Ascending aorta (tissue), 2 donors: Measurements from ENCODE around the gene CTRL. TPM values are rescaled to one million over a fixed set of nuclear protein-coding genes. Genes with fewer than 3 reads are reported as not detected.

Experiments
- DNase-seq, 2 donors: peaks; one replicate each; pipeline ENCODE4 v3.0.0-alpha.2; 2019; ENCODE audit warnings: low spot score in 2 of 2
- H3K27ac ChIP-seq, 2 donors: fragments of 200-600 bp; sonication (generic); one replicate each; pipeline ENCODE4 v1.5.1; 2016 to 2017; ENCODE audit warnings: mild to moderate bottlenecking in 1 of 2
- H3K27me3 ChIP-seq: fragments of 200-600 bp; sonication (generic); one replicate; pipeline ENCODE4 v1.5.1; 2017
- H3K36me3 ChIP-seq, 2 donors: fragments of 200-600 bp; sonication (generic); one replicate each; pipeline ENCODE4 v1.5.1; 2016
- H3K4me1 ChIP-seq, 2 donors: fragments of 200-600 bp; sonication (generic); one replicate each; pipeline ENCODE4 v1.5.1; 2016 to 2017; ENCODE audit warnings: mild to moderate bottlenecking in 1 of 2
- H3K4me3 ChIP-seq, 2 donors: fragments of 200-600 bp; sonication (generic); one replicate each; pipeline ENCODE4 v1.5.1; 2016 to 2017; ENCODE audit warnings: mild to moderate bottlenecking in 1 of 2
- H3K9me3 ChIP-seq, 2 donors: fragments of 200-600 bp; sonication (generic); one replicate each; pipeline ENCODE4 v1.5.1; 2016
- intact Hi-C: fragments of 100-400 bp; cut with DNase I; formaldehyde crosslinking; loops from one replicate; pipeline ENCODE4 v1.15.1; 2023
- total RNA-seq: library from RNA; depleted of rRNA; stranded (reverse); fragments of >200 nt; gene quantifications from one replicate; pipeline ENCODE4 v1.1.0, GENCODE V29; 2016
- TF ChIP-seq, protein P1 (sequence below), 3 experiments: fragments of 200-600 bp in 2 of 3; fragments of 450-650 bp in 1 of 3; sonication (generic) in 2 of 3; IDR thresholded peaks; one replicate each; pipeline ENCODE4 v1.5.1; 2016 to 2019; ENCODE audit warnings: antibody characterized with exemption in 3 of 3, mild to moderate bottlenecking in 1 of 3, moderate library complexity in 1 of 3

Gene CTRL
- total RNA-seq, 1 donor from 2014 or later, result 0.43 TPM

- TF ChIP-seq, protein P1, sequence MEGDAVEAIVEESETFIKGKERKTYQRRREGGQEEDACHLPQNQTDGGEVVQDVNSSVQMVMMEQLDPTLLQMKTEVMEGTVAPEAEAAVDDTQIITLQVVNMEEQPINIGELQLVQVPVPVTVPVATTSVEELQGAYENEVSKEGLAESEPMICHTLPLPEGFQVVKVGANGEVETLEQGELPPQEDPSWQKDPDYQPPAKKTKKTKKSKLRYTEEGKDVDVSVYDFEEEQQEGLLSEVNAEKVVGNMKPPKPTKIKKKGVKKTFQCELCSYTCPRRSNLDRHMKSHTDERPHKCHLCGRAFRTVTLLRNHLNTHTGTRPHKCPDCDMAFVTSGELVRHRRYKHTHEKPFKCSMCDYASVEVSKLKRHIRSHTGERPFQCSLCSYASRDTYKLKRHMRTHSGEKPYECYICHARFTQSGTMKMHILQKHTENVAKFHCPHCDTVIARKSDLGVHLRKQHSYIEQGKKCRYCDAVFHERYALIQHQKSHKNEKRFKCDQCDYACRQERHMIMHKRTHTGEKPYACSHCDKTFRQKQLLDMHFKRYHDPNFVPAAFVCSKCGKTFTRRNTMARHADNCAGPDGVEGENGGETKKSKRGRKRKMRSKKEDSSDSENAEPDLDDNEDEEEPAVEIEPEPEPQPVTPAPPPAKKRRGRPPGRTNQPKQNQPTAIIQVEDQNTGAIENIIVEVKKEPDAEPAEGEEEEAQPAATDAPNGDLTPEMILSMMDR (IDR thresholded peaks at IDR 0.05), result no peak
- Histone ChIP-seq H3K4me3 (no peak overlapping the region), H3K4me1 (peaks cover 3 to 29% of the 10 kb centered on the region in 2 donors), H3K36me3 (peaks cover 78 to 81% of the 10 kb centered on the region in 2 donors), H3K27ac (peak overlapping the region; percentile 60 to 62), H3K27me3 (no peaks in the 10 kb centered on the region), H3K9me3 (no peaks in the 10 kb centered on the region)
- intact Hi-C loops, result loop anchor here (10.0 kb wide), 2 partner anchors 275 to 435 kb away; partner anchors contain the start of genes ESRP2 and RIPOR1
- peak in 1 of 2 donors; percentile 77 for DNase-seq
These were observed 28.1 kb upstream of the CTRL start for GRCh38 chr16:67959536-67960329.

DNA sequence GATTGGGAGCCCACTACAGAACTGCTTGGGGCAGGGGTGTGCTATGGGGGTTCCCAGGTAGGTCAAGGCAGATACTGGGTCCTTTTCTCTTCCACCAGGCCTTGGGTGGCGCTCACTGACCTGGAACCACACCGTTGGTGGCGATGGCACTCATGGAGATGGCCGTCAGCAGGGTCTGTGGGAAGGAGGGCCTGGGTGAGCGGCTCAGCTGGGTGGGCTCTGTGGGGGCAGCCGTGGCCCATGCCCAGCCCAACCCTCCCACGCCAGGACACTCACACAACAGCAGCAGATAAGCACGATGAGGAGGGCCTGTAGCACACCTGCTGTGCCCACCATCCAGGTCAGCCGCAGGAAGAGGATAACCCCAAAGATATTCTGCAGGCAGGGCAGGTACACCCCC, 26.0 kb upstream of the CTRL start:
- DNase-seq, result no peak
- Histone ChIP-seq H3K27ac (no peak overlapping the region), H3K36me3 (peaks cover 87 to 94% of the 10 kb centered on the region in 2 donors), H3K4me3 (no peak overlapping the region), H3K9me3 (no peaks in the 10 kb centered on the region), H3K4me1 (peaks cover 0 to 12% of the 10 kb centered on the region in 2 donors), H3K27me3 (no peaks in the 10 kb centered on the region)
- TF ChIP-seq, protein P1 (IDR thresholded peaks at IDR 0.05), result no peak
- intact Hi-C loops, result no loop called here

DNA sequence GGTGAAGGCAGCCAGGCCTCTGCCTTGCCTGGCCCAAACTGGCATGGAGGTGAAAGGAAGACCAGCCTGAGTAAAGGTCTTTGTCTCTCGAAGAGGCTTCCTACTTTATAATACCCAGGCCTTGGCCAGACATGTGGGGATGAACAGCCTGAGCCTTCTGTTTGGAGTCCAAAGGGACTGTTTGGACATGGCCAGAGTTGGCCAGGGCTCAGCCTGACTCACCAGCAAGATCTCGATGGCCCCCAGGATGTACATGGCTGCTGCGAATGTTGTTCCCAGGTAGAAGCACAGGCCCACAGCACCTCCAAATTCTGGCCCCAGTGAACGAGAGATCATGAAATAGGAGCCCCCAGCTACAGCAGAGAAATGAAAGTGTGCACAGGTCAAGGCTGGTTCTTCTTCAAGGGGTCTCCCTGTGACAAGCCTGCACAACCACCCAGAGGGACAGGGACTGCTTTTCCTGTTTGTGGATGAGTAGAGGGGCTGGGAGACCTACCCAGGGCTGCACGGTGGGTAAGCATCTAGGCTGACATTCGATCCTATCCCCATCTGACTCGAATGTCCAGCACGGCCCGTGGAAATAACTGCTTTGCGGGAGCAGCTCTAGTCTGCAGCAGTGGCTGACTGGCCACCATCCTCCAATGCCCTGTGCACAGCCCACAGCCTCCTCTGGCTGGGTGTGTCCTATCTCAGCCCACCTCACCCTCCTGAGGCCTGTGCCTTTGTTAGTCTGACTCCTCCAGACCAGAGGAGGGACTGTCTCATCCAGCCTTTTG, 22.9 kb upstream of the CTRL start:
- peaks cover 87 to 94% of the 10 kb centered on the region in 2 donors for H3K36me3 ChIP-seq
- TF ChIP-seq, protein P1 (IDR thresholded peaks at IDR 0.05), result no peak
- peaks cover 0 to 4% of the 10 kb centered on the region in 2 donors for H3K4me1 ChIP-seq
- no peak for DNase-seq
- H3K27me3 ChIP-seq, result no peaks in the 10 kb centered on the region
- H3K27ac ChIP-seq, result no peak overlapping the region
- no peaks in the 10 kb centered on the region for H3K9me3 ChIP-seq
- no peak overlapping the region for H3K4me3 ChIP-seq
- intact Hi-C loops, result no loop called here

DNA sequence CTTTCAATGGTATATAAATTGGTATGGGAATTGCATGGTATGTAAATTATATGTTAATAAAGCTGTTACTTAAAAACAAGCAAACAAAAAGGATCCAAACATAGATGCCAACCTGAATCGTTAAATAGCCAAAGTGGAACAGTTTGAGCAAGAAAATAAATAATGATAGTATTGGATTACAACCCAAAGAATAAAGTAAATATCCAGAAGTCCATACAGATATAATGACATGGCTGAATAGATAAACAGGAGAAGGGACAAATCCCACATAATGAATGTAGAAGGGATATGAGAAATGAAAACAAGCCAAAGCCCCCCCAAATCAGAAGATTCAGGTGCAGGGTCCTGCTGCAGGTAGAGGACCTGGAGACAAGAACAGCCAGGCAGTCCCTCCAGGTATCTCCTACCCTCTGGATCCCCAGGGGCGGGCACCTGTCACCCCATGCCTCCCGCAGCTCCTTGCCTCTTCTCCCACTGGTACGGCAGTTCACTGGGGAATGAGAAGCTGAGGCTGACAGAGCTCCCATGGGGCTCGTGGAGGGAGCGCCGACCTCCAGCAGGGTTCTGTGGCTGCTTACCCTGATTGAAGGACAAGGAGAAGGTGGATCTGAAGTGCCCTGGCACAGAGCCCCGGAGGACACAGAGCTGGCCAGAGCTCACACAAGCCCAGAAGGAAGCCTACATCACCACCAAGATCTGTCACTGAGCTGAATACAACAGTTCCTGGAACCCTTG, 22.1 kb upstream of the CTRL start:
- intact Hi-C loops, result no loop called here
- TF ChIP-seq, protein P1 (IDR thresholded peaks at IDR 0.05), result no peak
- no peaks in the 10 kb centered on the region for H3K9me3 ChIP-seq
- peaks cover 87 to 94% of the 10 kb centered on the region in 2 donors for H3K36me3 ChIP-seq
- no peaks in the 10 kb centered on the region for H3K4me1 ChIP-seq
- H3K4me3 ChIP-seq, result no peak overlapping the region
- H3K27me3 ChIP-seq, result no peaks in the 10 kb centered on the region
- no peak for DNase-seq
- no peak overlapping the region for H3K27ac ChIP-seq

DNA sequence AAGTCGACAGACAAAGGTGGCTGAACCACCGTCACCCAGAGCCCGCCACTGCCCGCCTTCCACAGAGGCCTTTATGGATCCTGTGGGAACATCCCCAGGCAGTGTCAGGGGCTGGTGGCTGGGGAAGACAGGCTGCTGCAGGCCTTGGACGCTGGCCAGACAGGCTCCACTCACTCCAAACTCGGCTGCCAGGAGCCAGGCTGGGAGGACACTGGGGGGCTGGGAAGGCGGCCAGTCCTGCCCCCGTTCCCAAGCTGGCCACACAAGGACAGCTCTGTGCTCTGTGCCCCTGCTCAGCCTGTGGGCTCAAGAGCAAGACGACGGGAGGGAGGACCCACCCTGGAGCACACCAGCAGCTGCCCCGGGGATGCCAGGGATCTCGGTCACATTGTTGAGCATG, 19.8 kb upstream of the CTRL start:
- H3K36me3 ChIP-seq, result peaks cover 90 to 95% of the 10 kb centered on the region in 2 donors
- no peaks in the 10 kb centered on the region for H3K4me1 ChIP-seq

More for the DNA sequence above, 19.8 kb upstream of the CTRL start:
- no peak overlapping the region for H3K4me3 ChIP-seq
- TF ChIP-seq, protein P1 (IDR thresholded peaks at IDR 0.05), result no peak
- H3K9me3 ChIP-seq, result no peaks in the 10 kb centered on the region
- peak overlapping the region in 1 of 2 donors; percentile 33 for H3K27ac ChIP-seq
- no peaks in the 10 kb centered on the region for H3K27me3 ChIP-seq
- DNase-seq, result no peak
- intact Hi-C loops, result no loop called here
